ENCODE data around the gene WNT4.

DNA sequence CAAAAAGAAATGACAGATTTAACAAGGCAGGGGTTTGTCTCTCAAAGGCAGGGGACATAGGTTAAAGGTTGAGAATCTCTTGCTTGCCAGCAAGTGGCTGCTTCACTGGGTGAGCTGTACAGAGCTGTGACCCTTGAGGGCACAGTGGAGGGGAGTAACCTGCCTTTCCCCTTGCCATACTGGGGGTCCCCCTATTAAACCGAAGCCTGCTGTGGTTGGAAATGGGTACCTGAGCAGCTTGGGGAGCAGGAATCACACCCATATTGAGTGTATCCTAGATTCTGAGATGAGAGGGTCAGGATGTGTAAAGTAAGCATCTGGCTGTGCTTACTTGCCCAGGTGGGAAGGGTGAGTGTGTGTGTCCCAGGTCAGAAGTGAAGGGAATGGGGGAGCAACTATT, 31.8 kb downstream of the WNT4 start:
- TF ChIP-seq NR1H2 (CRISPR knock-in tag; IDR thresholded peaks at IDR 0.05) (no peak), ELF4 (CRISPR knock-in tag; IDR thresholded peaks at IDR 0.05; ENCODE audit: low read depth) (no peak)
- TF ChIP-seq, protein P1, sequence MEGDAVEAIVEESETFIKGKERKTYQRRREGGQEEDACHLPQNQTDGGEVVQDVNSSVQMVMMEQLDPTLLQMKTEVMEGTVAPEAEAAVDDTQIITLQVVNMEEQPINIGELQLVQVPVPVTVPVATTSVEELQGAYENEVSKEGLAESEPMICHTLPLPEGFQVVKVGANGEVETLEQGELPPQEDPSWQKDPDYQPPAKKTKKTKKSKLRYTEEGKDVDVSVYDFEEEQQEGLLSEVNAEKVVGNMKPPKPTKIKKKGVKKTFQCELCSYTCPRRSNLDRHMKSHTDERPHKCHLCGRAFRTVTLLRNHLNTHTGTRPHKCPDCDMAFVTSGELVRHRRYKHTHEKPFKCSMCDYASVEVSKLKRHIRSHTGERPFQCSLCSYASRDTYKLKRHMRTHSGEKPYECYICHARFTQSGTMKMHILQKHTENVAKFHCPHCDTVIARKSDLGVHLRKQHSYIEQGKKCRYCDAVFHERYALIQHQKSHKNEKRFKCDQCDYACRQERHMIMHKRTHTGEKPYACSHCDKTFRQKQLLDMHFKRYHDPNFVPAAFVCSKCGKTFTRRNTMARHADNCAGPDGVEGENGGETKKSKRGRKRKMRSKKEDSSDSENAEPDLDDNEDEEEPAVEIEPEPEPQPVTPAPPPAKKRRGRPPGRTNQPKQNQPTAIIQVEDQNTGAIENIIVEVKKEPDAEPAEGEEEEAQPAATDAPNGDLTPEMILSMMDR (IDR thresholded peaks at IDR 0.05) = no peak
- TF ChIP-seq, protein P2, sequence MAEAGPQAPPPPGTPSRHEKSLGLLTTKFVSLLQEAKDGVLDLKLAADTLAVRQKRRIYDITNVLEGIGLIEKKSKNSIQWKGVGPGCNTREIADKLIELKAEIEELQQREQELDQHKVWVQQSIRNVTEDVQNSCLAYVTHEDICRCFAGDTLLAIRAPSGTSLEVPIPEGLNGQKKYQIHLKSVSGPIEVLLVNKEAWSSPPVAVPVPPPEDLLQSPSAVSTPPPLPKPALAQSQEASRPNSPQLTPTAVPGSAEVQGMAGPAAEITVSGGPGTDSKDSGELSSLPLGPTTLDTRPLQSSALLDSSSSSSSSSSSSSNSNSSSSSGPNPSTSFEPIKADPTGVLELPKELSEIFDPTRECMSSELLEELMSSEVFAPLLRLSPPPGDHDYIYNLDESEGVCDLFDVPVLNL (CRISPR knock-in tag; IDR thresholded peaks at IDR 0.05; ENCODE audit: borderline replicate concordance, low read depth) = no peak

Data from WTC11 (cell line).